ENCODE results near the gene CRKL. TPM values are rescaled to one million over a fixed set of nuclear protein-coding genes. Genes with fewer than 3 reads are reported as not detected.

Gene CRKL
- total RNA-seq, 1 experiment from 2014 or later, result 35.4 TPM

GRCh38 chr22:20885557-20886323 is 31.5 kb upstream of the CRKL start:
- Histone ChIP-seq H3K9me2 (replicated peaks; ENCODE audit: low read length) (no peaks in the 10 kb centered on the region), H3K27me3 (ENCODE audit: low read length) (no peaks in the 10 kb centered on the region), H3K4me2 (ENCODE audit: low read length) (peak overlapping the region; percentile 59), H2AFZ (ENCODE audit: low read length) (peak overlapping the region; percentile 63), H3K79me2 (ENCODE audit: low read length) (no peaks in the 10 kb centered on the region), H3K36me3 (ENCODE audit: low read depth, low read length) (0 out of 2 replicates have a peak, but pooled peaks cover 3% of the 10 kb centered on the region), H3K27ac (ENCODE audit: low read length) (peak overlapping the region; percentile 31; the same call in 1 of the 2 replicates), H4K20me1 (ENCODE audit: low read length) (no peaks in the 10 kb centered on the region), H3F3A (ENCODE audit: low read length, unreplicated experiment) (no peaks in the 10 kb centered on the region), H3K4me1 (ENCODE audit: insufficient read depth, low read length) (peaks cover 13% of the 10 kb centered on the region), H3K9me3 (ENCODE audit: low read length) (no peaks in the 10 kb centered on the region), H3K9ac (ENCODE audit: low read length) (no peak overlapping the region), H3K4me3 (ENCODE audit: low read length) (no peak overlapping the region)
- peak; percentile 96 for ATAC-seq
- ChIA-PET POLR2A (ENCODE audit: unreplicated experiment) (no interaction called here), CTCF (interaction anchor here (0.5 to 1.4 kb wide), 6 partner anchors 19 to 96 kb away, joined by 3 to 11 read pairs (median 4); partner anchors contain the start of genes CRKL and LZTR1)
- no TSS peak for BruUV-seq (replicated peaks)
- TF ChIP-seq EZH2 (IDR thresholded peaks at IDR 0.05; ENCODE audit: low read length, unreplicated experiment), result no peak
- peak; percentile 91 for TF ChIP-seq CTCF (conservative IDR thresholded peaks at IDR 0.05; ENCODE audit: low read depth, low read length)
- intact Hi-C loops (cut with micrococcal nuclease), result loop anchor here (1.0 to 5.0 kb wide), 4 partner anchors 31 to 97 kb away; partner anchors contain the start of genes CRKL and LZTR1
- peak; percentile 78 for DNase-seq

DNA sequence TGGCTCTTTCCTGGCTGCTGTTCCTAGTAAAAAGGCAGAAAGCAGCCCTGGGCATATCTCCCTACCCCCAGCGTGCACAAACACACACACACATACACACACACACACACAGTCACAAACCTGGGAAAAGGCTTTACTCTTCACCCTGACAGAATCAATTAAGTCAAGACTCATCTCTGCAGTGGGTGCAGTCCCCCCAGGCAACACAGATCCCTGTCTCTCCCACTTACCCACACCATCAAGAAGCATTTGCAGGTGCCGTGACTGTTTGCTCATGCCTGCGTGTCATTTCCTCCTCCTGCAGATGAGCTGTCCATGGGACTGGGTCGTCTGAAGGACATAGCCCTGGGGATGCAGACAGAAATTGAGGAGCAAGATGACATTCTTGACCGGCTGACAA is 29.8 kb upstream of the CRKL start:
- Histone ChIP-seq H3K27me3 (ENCODE audit: low read length) (no peaks in the 10 kb centered on the region), H3F3A (ENCODE audit: low read length, unreplicated experiment) (no peaks in the 10 kb centered on the region), H3K27ac (ENCODE audit: low read length) (peak overlapping the region; percentile 26; the same call in 1 of the 2 replicates), H3K9me2 (replicated peaks; ENCODE audit: low read length) (no peaks in the 10 kb centered on the region), H4K20me1 (ENCODE audit: low read length) (no peaks in the 10 kb centered on the region), H3K9me3 (ENCODE audit: low read length) (no peaks in the 10 kb centered on the region), H3K36me3 (ENCODE audit: low read depth, low read length) (0 out of 2 replicates have a peak, but pooled peaks cover 3% of the 10 kb centered on the region), H3K4me3 (ENCODE audit: low read length) (no peak overlapping the region), H3K9ac (ENCODE audit: low read length) (no peak overlapping the region), H3K4me1 (ENCODE audit: insufficient read depth, low read length) (peaks cover 13% of the 10 kb centered on the region), H2AFZ (ENCODE audit: low read length) (no peak overlapping the region), H3K4me2 (ENCODE audit: low read length) (peak overlapping the region; percentile 8; the same call in 1 of the 2 replicates), H3K79me2 (ENCODE audit: low read length) (no peaks in the 10 kb centered on the region)
- TF ChIP-seq EZH2 (IDR thresholded peaks at IDR 0.05; ENCODE audit: low read length, unreplicated experiment) (no peak), CTCF (conservative IDR thresholded peaks at IDR 0.05; ENCODE audit: low read depth, low read length) (no peak), EZH2phosphoT487 (IDR thresholded peaks at IDR 0.05; ENCODE audit: borderline replicate concordance, low read length) (no peak)
- BruUV-seq (replicated peaks), result no TSS peak
- POLR2A ChIA-PET (ENCODE audit: unreplicated experiment), result no interaction called here
- intact Hi-C loops (cut with micrococcal nuclease), result loop anchor here (5.0 kb wide), 1 partner anchor 65 kb away; no protein-coding TSS in a partner anchor
- peak; percentile 52 for ATAC-seq
- CTCF ChIA-PET, result no interaction called here
- peak; percentile 58 for DNase-seq
